ENCODE data around the gene GPANK1.
A peak's percentile ranks its signal among the peaks of the same experiment; 100 is the strongest.
"Not testable (repeated sequence)": the region's sequence is repeated elsewhere in the genome, so short reads cannot be mapped to it uniquely, and the experiment has no call there.

GPANK1 gene

GRCh38 chr6:31664790-31665500, at the start of gene GPANK1:
TSS of gene GPANK1 (minus strand) at chr6:31664997. CDS start at chr6:31664478, 519 bp downstream.
- peak; percentile 94 to 95 for DNase-seq

- no peak for DNase-seq
Measured at GRCh38 chr6:31713991-31714684, 49.3 kb upstream of the GPANK1 start.

- DNase-seq = no peak
Measured at GRCh38 chr6:31713465-31713864, 48.7 kb upstream of the GPANK1 start.

GRCh38 chr6:31712296-31712695, 47.5 kb upstream of the GPANK1 start:
- DNase-seq = no peak

- peak; percentile 30 to 32 for DNase-seq
Measured at GRCh38 chr6:31711233-31711632, 46.4 kb upstream of the GPANK1 start.

GRCh38 chr6:31710523-31711219, 45.9 kb upstream of the GPANK1 start:
- DNase-seq = no peak

GRCh38 chr6:31709157-31709556, 44.4 kb upstream of the GPANK1 start:
- not testable (repeated sequence) for DNase-seq

- no peak for DNase-seq
Measured at GRCh38 chr6:31708224-31708623, 43.4 kb upstream of the GPANK1 start.

GRCh38 chr6:31707701-31708100, 42.9 kb upstream of the GPANK1 start:
- DNase-seq = no peak

GRCh38 chr6:31706599-31706998, 41.8 kb upstream of the GPANK1 start, which contains the start of gene LY6G6F:
TSS of gene LY6G6F (plus strand) at chr6:31706866. CDS start at chr6:31706907, 41 bp downstream.
- DNase-seq = no peak

GRCh38 chr6:31705931-31706330, 41.1 kb upstream of the GPANK1 start:
- DNase-seq = no peak

- DNase-seq = peak; percentile 97 to 99
Measured at GRCh38 chr6:31702819-31703716, 38.3 kb upstream of the GPANK1 start, which contains the start of gene ABHD16A. TSS of gene ABHD16A (minus strand) at chr6:31703324. CDS start at chr6:31703281, 43 bp downstream.

GRCh38 chr6:31702405-31702818, 37.6 kb upstream of the GPANK1 start:
- no peak for DNase-seq

GRCh38 chr6:31701666-31702404, 37.0 kb upstream of the GPANK1 start:
- DNase-seq = peak in 1 of 2 donors; percentile 32

GRCh38 chr6:31700740-31701401, 36.1 kb upstream of the GPANK1 start:
- DNase-seq = no peak

- DNase-seq = no peak
Measured at GRCh38 chr6:31697555-31697954, 32.8 kb upstream of the GPANK1 start.

GRCh38 chr6:31693535-31693934, 28.7 kb upstream of the GPANK1 start:
- no peak for DNase-seq

- no peak for DNase-seq
Measured at GRCh38 chr6:31692886-31693285, 28.1 kb upstream of the GPANK1 start.

- DNase-seq = no peak
Measured at GRCh38 chr6:31692353-31692752, 27.6 kb upstream of the GPANK1 start.

GRCh38 chr6:31691564-31692108, 26.8 kb upstream of the GPANK1 start:
- DNase-seq = no peak

- DNase-seq = no peak
Measured at GRCh38 chr6:31691078-31691463, 26.3 kb upstream of the GPANK1 start.
